NCI-H524 treated with DMSO at 0.1 percent for 48 hours (cell line): ENCODE results near the gene ALDH4A1.

Experiments
- DNase-seq: peaks from one replicate; lab custom pipeline; 2025; lab: John Stamatoyannopoulos, UW

The ALDH4A1 gene

DNA sequence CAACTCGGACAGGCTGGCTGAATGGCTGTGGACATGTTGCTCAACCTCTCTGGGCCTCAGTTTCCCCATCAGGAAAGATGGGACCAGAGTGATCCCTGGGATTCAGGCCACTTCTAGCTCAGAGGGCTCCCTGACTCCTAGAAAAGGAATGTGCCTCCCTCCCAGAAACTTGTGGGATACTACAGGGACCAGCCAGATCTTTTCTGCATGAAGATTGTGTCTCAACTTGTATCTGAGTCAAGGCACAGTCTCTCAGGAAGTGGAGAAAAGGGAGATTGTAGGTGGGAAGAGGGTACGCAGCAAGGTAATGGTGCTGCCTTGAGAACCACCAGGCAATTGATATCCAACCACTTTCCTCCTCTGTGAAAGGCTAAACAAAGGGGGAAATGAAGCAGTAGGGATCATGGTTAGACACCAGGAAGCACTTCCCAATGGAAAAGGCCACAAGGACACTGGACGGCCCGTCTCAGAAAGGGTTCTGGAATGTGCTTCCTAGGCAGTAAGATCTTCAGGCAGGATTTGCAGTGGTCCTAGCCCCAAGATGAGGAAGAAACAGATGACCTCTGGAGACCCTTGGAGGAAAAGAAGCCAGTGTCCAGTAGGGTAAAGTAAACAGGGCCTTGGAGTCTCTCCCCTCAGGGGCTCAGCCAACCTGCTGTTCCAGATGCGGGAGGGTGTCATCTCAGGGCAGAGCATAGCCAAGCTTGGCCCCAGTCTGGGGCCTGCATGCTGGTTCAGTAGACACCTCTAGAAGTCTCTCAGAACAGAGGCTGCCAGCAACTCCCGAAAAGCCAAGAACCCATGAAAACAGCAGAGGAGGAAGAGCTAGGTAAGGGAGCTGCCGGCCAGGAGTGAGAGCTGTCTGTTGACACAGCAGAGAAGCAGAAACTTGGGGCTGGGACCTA is 37.3 kb upstream of the ALDH4A1 start:
- DNase-seq = no peak

DNA sequence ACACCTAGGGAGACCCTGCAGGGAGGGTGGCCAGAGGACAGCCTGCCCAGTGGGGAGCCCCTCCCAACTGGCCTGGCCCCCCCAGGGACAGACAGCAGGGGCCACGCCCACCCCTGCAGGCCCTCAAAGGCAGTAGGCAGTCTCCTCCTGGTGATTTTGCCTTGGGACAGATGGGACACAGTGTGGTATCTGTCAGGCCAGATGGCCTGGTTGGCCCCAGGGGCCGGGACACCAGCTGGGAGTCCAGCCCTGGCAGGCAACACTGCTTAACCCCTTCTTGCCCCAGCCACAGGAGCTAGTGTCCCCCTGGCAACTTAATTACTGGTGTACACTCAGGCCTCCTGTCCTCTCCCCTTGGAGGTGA is 36.3 kb upstream of the ALDH4A1 start:
- DNase-seq = peak; percentile 85

DNA sequence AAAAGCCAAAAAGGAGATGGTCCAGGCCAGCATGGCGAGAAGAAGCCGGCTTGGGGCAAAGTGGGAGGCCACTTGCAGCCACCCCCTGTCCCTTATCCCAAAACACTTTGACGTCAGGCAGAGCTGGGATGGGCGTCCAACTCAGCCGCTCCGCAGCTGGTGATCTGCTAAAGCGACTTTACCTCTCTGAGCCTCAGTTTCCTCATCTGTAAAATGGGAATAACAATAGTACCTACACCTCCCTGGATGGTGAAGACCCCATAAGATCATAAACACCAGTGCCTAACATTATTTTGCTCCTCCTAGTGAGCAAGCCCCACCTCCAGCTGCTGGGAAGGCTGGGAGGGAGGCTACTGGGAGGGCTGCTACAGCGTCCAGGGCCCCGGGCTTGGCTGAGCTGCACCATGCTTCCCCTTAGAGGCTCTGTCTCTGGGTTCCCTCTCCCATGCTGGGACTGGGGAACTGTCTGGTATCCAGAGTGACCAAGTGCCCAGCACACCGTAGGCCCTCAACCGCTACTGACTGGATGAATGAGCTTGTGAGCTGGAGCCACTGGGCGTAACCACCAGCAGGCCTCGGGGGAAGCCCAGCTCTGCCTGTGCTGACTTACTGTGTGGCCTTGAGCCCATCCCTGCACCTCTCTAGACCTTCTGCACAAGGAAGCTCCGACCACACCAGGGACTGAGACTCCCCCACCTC is 35.8 kb upstream of the ALDH4A1 start:
- DNase-seq = no peak

DNA sequence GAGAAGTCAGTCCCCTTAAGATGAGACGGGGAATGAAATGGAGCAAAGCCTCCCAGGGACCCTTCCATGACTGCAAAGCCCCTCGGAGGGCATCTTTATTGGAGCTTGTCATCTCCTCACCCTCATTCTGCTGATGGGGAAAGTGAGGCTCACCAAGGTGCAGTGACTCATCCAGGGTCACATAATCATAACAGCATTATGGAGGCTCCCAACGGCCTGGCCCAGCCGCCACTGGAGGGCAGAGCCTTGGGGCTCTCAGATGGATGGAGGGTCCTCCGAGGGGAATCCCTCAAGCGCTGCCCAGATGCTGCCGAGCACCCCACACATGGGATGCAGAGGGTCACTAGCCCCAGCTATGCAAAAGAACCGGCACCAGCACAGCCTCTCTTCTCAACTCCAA is 35.2 kb upstream of the ALDH4A1 start:
- no peak for DNase-seq

DNA sequence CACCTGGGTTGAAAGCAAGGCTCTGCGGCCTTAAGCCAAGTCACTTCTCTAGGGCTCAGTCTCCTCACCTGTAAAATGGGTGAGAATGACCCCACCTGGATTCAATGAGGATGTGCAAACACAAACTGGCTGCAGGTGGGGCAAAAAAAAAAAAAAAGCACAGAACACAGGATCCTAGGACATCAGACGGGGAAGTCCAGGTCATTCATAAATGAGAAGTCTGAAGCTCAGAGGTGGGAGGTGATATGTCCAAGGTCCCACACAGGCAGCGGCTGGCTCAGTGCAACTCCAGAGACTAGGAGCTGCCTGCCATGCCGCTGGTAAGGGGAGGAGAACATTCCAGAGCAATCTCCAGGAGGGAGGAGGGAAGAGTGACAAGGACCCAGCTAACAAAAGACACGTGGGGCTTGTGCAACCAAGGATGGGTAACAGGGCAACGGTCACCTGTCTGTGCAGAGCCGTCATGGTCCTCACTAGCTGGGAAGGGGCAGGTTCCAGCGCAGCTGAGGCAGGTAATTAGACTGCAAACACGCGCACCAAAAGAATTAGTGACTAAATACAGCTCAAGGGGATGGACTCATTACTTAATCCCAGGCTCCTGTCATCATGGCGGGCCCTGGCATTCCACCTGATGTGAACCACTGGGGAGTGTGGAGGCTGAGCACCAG is 34.6 kb upstream of the ALDH4A1 start:
- DNase-seq = no peak

DNA sequence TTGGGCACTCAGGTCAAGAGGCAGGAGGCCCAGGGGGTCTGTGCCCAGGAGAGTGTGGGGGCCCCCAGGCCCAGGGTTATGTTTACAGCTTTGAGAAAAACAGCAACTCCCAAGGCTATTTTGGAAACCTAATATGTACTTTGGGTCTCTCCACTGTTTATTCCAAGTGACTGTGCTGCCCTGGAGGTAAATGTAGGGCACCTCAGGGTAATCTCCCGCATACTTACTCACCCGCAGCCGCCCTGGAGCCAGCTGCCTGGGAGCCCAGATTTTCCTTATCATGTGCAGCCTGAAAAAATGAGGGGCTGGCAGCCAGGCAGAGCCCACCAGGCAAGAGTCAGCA is 34.1 kb upstream of the ALDH4A1 start:
- no peak for DNase-seq

DNA sequence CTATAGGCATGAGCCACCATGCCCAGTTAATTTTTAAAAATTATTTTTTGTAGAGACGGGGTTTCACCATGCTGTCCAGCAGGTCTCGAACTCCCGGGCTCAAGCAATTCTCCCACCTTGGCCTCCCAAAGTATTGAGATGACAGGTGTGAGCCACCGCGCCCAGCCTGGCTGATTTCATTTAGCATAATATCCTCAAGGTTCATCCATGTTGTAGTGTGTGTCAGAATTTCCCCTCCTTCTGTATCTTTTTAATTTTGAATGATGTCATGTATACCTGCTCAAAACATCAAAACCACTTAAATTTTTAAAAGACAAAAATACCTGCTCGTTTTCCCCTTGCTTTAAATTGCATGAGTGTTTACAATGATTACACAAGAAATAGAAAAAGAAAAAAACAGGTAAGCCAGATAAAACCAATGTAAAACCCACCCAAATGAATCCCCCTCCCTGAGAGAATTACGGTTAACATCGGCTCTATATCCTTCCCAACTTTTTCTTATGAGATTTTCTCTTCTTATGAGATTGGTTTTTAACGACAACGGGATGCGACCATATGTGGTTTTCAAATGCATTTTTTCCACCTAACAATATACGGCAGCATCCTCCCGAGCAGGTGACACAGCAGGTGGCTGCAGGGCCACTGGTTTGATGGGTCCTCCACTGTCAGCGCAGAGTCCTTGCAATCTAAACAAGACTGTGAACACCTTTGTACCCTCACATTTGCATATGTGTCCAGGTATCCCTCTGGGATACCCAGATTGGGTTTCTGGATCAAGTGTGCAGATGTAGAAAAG is 32.0 kb upstream of the ALDH4A1 start:
- no peak for DNase-seq

DNA sequence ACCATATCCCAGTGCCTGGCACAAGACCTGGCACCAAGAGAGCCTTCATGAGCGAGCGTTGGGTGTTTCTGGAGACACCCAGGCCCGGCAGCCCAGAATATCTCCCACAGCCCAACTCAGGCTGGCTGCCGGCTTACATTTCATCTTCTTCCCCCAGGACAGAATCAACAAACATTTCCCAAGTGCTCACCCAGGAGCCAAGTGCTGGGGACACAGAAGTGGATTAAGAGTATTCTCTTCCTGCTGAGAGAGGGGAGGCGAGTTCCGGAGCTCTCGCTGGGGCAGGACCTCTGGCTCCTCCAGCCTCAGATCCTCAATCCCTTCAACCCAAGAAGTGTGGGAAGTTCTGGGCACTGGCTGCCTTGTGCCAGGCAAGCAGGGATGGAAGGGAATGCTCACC is 30.5 kb upstream of the ALDH4A1 start:
- DNase-seq = no peak

DNA sequence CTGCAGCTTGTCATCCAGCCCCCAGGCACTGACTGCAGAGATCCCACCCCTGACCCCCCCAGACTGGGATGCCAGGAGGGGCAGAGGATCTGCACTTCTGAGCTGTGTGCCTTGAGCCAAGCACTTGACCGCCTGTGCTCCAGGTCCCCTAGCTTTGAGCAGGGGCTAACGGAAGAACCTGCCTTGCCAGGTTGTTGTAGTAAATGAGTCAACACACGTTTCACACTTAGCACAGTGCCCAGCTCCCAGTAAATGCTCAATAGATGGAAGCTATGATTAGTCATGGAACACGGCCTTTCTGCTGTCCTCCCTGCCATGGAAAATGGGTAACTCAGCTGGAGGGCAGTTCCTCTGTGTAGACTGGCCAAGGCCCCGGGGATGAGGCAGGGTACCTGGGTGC is 30.0 kb upstream of the ALDH4A1 start:
- no peak for DNase-seq

DNA sequence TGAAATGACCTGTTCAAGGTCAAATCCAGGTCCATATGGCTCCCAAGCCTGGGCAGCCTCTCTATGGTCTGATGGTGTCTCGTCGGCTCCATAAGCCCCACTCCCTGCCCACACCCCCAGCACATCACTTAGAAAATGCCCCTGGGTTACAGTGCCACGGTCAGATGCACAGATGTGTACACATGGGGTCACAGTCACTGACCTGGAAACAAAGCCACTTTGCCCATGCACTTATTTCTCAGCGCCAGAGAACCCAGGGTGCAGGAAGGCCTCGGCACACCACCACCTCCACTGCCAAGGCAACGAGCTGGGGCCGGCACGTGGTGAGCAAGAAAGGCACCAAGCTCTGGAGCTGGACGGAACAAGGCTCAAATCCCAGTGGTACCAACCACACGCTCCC is 29.4 kb upstream of the ALDH4A1 start:
- DNase-seq = no peak

DNA sequence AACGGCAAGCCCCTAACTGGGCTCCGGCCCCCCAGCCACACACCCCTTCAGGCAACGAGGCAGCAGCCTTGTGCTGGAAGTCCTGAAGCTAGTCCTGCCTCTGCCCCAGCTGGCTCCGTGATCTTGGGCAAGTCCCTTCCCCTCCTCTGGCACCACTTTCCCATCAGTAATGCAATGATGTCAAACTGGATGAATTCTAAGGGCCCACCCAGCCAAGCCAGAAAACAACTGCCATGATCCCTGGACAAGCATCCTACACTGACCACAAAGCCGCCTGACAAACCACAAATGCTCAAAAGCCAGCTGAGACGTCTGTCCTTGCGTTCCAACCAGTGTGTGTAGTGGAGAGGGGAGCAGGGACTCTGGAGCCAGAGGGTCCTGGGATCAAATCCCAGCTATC is 27.3 kb upstream of the ALDH4A1 start:
- no peak for DNase-seq

DNA sequence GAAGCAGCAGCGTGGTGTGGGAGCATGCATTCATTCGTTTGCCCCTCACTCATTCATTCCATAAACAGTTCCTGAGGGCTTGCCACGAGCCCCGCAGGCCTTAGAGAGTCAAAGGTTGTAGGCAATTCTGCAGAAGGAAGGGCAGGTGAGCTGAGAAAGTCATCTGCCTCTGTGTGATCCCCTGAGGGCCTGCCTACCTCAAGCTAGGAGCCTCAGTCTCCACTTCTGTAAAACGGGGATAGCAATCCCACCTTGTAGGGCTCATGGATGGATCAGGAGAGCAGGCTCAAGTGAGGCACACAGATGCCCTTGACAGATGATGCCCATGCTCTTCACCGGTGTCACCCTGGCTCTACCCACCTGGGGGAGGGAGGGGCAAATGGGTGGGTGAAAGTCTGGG is 26.6 kb upstream of the ALDH4A1 start:
- DNase-seq = no peak

DNA sequence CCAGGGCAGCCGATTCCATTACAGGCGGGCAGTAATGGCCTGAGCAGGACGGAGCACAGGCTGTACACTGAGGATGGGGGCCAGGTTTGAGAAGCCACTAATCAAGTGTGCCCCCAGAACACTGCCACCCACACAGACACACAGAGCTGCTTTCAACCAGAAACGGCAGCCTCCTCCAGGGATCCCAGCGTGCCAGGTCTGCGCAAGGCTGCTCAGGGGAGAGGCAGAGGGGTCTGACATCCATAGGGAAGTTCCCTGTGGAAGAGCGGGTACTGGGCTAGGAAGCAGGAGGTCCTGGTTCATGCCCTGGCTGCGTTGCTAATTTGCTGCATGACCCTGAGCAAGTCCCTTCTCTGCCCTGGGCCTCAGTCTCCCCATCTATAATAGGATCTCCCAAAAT is 26.1 kb upstream of the ALDH4A1 start:
- DNase-seq = no peak

DNA sequence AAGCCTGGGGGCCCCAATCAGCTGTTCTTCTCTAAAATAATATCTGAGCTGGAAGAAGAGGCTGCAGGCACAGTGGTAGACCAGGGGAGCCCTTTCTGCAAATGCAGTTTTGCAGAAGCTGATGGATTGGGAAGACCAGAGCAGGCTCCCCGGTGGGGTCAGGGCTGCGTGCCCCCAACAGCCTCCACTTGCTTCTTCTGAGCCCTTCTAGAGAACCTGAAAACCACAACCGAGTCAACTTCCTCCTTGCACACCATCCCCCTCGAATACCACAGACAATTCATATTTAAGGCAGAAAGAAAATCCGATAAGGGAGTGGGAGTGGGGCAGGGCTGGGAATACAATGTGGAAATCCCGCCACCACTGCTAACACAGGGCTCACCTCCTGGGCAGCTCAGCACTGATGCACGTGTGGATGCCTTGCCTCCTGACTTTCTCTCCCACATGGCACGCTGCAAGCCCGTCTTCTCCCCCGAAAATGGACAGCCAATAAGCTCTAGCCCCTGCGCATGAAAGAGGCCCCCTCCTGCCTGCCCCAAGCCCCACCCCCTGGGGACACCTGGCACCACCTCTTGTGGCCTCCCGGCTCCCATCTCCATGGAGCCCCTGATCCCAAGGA is 25.4 kb upstream of the ALDH4A1 start:
- peak; percentile 63 for DNase-seq

DNA sequence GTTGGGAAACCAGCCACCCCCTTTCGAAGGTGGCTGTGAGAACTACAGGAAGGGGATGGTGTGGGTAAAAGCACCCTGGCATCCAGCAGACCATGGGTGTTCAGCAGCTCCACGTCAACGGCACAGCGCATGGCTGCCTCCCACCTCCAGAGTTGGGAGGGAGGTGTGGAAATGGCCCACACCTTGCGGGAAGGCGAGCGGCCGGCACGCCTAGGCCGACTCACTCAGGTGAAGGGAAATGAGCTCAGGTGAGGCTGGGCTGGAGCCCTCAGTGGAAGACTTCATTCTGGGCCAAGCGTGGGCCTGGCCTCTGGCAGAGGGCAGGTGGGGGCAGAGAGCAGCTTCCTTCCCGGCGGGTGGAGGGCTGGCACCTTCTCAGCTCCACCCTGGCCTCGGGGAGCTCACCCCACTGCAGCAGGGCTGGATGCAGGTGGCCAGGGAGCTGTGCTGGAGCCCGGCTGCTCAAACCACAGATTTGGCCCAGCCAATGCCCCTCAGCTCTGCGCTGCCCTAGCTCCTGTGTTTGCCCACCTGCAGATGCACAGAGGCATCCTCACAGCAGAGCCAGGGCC is 24.8 kb upstream of the ALDH4A1 start:
- DNase-seq = no peak

DNA sequence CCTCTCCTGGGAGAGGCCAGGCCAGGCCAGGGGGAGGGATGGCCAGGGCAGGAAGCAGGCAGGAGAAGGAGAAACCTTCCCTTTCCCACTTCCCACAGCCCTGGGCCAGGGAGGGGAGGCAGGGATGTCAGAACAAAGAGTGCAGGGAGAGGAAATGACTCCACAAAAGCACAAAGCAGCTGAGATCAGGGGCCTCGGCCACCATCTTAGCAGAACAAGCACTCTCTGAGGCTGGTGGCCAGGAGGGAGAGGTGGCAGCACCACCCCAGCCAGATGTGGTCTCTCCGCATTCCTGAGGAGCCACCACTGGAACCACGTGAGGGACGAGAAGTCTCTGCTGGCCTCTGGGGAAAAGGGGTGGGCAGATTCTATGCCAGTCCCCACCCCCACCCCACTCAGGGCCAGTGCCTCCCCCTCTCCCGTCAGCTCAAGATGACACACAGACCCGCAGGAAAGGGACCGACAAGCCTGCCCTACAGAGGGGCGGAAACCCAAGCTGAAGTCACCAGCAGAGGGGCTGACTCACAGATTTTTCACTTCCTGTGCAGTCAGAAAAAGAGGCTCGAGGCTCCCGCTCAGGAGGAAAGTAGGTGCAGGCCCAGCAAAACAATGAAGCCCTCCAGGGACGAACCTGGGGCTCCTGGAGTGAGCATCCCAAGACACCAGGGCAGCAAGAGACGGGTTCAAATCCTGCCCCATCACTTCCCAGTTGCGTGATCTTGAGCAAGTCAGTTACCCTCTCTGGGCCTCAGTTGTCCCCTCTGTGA is 24.1 kb upstream of the ALDH4A1 start:
- no peak for DNase-seq

DNA sequence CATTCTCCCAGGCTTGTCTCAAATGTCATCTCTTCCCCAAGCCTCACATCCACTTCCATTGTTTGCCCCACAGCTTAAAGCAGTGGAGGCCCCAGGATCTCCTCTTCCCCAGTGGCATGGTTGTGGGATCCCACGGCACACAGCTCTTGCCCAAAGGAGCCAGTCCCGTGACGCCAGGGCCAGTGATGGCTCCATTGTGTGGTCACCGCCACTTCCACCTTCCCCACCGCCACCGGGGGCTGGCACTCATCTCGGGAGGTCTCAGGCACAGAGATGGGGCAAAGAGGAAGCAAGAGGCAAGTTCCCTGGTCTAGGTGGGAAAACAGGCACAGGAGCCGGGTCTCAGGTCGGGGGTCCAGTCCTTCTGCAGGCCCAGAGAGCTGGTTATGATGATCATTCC is 22.9 kb upstream of the ALDH4A1 start:
- DNase-seq = no peak

DNA sequence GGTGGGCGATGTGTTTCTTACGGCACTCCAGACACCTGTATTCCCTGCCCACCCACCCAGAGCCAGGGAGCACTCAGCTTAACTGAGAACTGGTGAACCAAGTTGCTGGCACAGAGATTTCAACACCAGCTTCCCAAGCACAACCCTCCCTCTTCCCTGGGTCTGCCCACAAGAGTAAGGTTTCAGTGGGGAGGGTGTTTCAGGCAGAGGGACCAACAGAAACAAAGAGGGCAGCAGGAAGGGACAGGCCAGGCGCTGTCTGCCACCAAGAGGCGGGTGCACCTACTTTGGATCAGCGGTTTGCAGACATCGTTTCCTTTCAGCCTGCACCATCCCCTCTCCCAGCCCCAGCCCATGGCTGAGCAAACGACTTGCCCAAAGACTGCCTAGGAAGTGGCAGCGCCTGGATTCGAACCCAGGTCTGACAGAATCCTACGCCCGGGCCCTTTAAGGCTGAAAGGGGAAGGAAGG is 21.9 kb upstream of the ALDH4A1 start:
- no peak for DNase-seq

DNA sequence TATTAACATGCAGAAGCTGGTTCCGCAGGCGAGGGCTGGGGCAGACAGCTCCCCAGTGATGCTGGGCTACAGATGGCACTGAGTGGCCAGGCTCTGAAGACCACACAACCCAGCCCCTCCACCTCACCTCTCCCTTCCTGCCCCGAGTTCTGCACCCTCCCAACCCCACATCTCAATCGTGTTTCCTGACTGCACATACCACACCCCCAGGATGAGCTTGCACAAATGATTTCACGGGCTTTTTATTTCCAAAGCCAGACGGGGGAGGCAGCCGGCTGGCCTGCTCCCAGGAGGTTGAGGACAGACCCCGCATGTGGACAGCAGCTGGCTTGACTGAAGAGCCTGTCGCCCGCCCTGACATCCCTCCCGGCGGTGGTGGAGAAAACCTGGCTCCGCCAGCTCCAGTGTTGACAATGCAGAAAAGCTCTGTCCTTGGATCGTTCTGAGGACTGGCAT is 21.4 kb upstream of the ALDH4A1 start:
- peak; percentile 42 for DNase-seq
